ENCODE data around the gene CNOT4.

GRCh38 chr7:135552148-135552547, 42.2 kb upstream of the CNOT4 start:
- TF ChIP-seq FOXM1 (IDR thresholded peaks at IDR 0.05; ENCODE audit: borderline replicate concordance, low read depth), result no peak
- no peak for TF ChIP-seq ZBTB7A (IDR thresholded peaks at IDR 0.05; ENCODE audit: low read depth)
- TF ChIP-seq NFIC (IDR thresholded peaks at IDR 0.05), result no peak
- TF ChIP-seq USF1 (IDR thresholded peaks at IDR 0.05), result no peak
- no peak for TF ChIP-seq YY1 (IDR thresholded peaks at IDR 0.05; ENCODE audit: low read depth)
- no peak for TF ChIP-seq CEBPB (IDR thresholded peaks at IDR 0.05)
- no peak for TF ChIP-seq TCF12 (IDR thresholded peaks at IDR 0.05; ENCODE audit: low read depth)
- no peak for TF ChIP-seq EP300 (IDR thresholded peaks at IDR 0.05; ENCODE audit: borderline replicate concordance)
- TF ChIP-seq REST (IDR thresholded peaks at IDR 0.05; ENCODE audit: low read depth), result no peak
